ENCODE data around the gene SEMA3A. TPM values are rescaled to one million over a fixed set of nuclear protein-coding genes. Genes with fewer than 3 reads are reported as not detected.

Gene SEMA3A
- total RNA-seq, 1 experiment from 2014 or later, result 6.3 TPM

GRCh38 chr7:83947260-83947659, 247.3 kb downstream of the SEMA3A start:
- no peaks in the 10 kb centered on the region for H3K79me2 ChIP-seq (ENCODE audit: low read depth)
- no peak overlapping the region for H3K27ac ChIP-seq
- no TSS peak for BruUV-seq (replicated peaks)
- intact Hi-C loops (cut with micrococcal nuclease; ENCODE audit: unreplicated experiment), result no loop called here
- H3K4me3 ChIP-seq, result no peak overlapping the region
- no peak for DNase-seq
- no peak overlapping the region for H2AFZ ChIP-seq
- no peaks in the 10 kb centered on the region for H3K36me3 ChIP-seq (ENCODE audit: low read depth)
- H3K4me1 ChIP-seq (replicated peaks; ENCODE audit: insufficient read depth), result no peaks in the 10 kb centered on the region
- POLR2A ChIA-PET (ENCODE audit: unreplicated experiment), result no interaction called here
- no peaks in the 10 kb centered on the region for H3F3A ChIP-seq (ENCODE audit: insufficient read depth, low read depth)
- CTCF ChIA-PET, result no interaction called here
- no peak overlapping the region for H3K4me2 ChIP-seq
- H3K27me3 ChIP-seq (ENCODE audit: insufficient read depth, low read depth), result no peaks in the 10 kb centered on the region
- no peaks in the 10 kb centered on the region for H3K9me3 ChIP-seq (ENCODE audit: insufficient read depth, low read depth)
- H3K9me2 ChIP-seq (ENCODE audit: insufficient read depth), result no peaks in the 10 kb centered on the region
- H4K20me1 ChIP-seq (ENCODE audit: insufficient read depth), result no peaks in the 10 kb centered on the region
- TF ChIP-seq CTCF (conservative IDR thresholded peaks at IDR 0.05), result no peak
- no peak for TF ChIP-seq EZH2 (IDR thresholded peaks at IDR 0.05; ENCODE audit: low read depth)

GRCh38 chr7:83946801-83947200, 247.8 kb downstream of the SEMA3A start:
- Histone ChIP-seq H3K4me1 (replicated peaks; ENCODE audit: insufficient read depth) (no peaks in the 10 kb centered on the region), H3K27me3 (ENCODE audit: insufficient read depth, low read depth) (no peaks in the 10 kb centered on the region), H4K20me1 (ENCODE audit: insufficient read depth) (no peaks in the 10 kb centered on the region), H3K4me2 (no peak overlapping the region), H3K9me3 (ENCODE audit: insufficient read depth, low read depth) (no peaks in the 10 kb centered on the region), H3F3A (ENCODE audit: insufficient read depth, low read depth) (no peaks in the 10 kb centered on the region), H3K79me2 (ENCODE audit: low read depth) (no peaks in the 10 kb centered on the region), H2AFZ (no peak overlapping the region), H3K4me3 (no peak overlapping the region), H3K36me3 (ENCODE audit: low read depth) (no peaks in the 10 kb centered on the region), H3K9me2 (ENCODE audit: insufficient read depth) (no peaks in the 10 kb centered on the region), H3K27ac (no peak overlapping the region)
- intact Hi-C loops (cut with micrococcal nuclease; ENCODE audit: unreplicated experiment), result no loop called here
- BruUV-seq (replicated peaks), result no TSS peak
- ChIA-PET CTCF (no interaction called here), POLR2A (ENCODE audit: unreplicated experiment) (no interaction called here)
- TF ChIP-seq EZH2 (IDR thresholded peaks at IDR 0.05; ENCODE audit: low read depth) (no peak), CTCF (conservative IDR thresholded peaks at IDR 0.05) (no peak)
- DNase-seq, result no peak

DNA sequence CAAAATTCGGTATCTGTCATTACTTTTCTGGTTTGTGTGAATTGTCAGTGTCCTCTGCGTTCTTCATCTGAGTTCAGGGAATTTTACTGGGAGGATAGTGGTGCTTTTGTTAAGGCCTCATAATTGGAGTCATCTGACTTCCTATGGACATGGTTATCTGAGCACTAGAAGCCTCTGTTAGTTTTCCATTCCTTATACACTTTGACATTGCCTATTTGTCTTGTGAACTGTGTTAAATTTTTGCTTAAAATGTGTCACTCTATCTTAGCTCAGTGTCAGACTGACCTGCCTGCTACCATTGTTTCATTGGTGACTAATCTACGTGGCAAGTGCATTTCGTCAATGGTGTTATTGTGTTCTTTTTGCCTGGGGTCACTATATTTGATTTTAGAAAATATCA, 253.3 kb downstream of the SEMA3A start:
- Histone ChIP-seq H4K20me1 (ENCODE audit: insufficient read depth) (no peaks in the 10 kb centered on the region), H3K27me3 (ENCODE audit: insufficient read depth, low read depth) (no peaks in the 10 kb centered on the region), H3K9me3 (ENCODE audit: insufficient read depth, low read depth) (no peaks in the 10 kb centered on the region), H3K79me2 (ENCODE audit: low read depth) (no peaks in the 10 kb centered on the region), H3K27ac (no peak overlapping the region), H3K4me1 (replicated peaks; ENCODE audit: insufficient read depth) (no peaks in the 10 kb centered on the region), H3F3A (ENCODE audit: insufficient read depth, low read depth) (no peaks in the 10 kb centered on the region), H3K4me2 (no peak overlapping the region), H3K4me3 (no peak overlapping the region), H3K36me3 (ENCODE audit: low read depth) (no peaks in the 10 kb centered on the region), H3K9me2 (ENCODE audit: insufficient read depth) (no peaks in the 10 kb centered on the region), H2AFZ (no peak overlapping the region)
- TF ChIP-seq EZH2 (IDR thresholded peaks at IDR 0.05; ENCODE audit: low read depth) (no peak), CTCF (conservative IDR thresholded peaks at IDR 0.05) (no peak)
- ChIA-PET POLR2A (ENCODE audit: unreplicated experiment) (no interaction called here), CTCF (no interaction called here)
- no peak for DNase-seq
- BruUV-seq (replicated peaks), result no TSS peak
- intact Hi-C loops (cut with micrococcal nuclease; ENCODE audit: unreplicated experiment), result loop anchor here (5.0 kb wide), 1 partner anchor 1891 kb away; no protein-coding TSS in a partner anchor

All from PC-9 (cell line).